Measurements from ENCODE around the gene SLC35G3.
"Not testable (repeated sequence)": the region's sequence is repeated elsewhere in the genome, so short reads cannot be mapped to it uniquely, and the experiment has no call there.

The SLC35G3 gene

GRCh38 chr17:35210741-35211140, 16.5 kb upstream of the SLC35G3 start:
- no peak for DNase-seq (ENCODE audit: low spot score)

- not testable (repeated sequence) for DNase-seq (ENCODE audit: low spot score)
Observed at GRCh38 chr17:35202582-35202981, 8.4 kb upstream of the SLC35G3 start.

- DNase-seq (ENCODE audit: low spot score): not testable (repeated sequence)
Observed at GRCh38 chr17:35195062-35195461, 869 bp upstream of the SLC35G3 start.

GRCh38 chr17:35192708-35193107, 1.5 kb downstream of the SLC35G3 start:
- no peak for DNase-seq (ENCODE audit: low spot score)

GRCh38 chr17:35191001-35191695, 3.0 kb downstream of the SLC35G3 start:
- DNase-seq (ENCODE audit: low spot score): no peak

- no peak for DNase-seq (ENCODE audit: low spot score)
Observed at GRCh38 chr17:35189291-35189690, 4.9 kb downstream of the SLC35G3 start.

GRCh38 chr17:35188111-35188510, 6.1 kb downstream of the SLC35G3 start:
- DNase-seq (ENCODE audit: low spot score): no peak

- DNase-seq (ENCODE audit: low spot score): no peak
Observed at GRCh38 chr17:35187481-35187880, 6.7 kb downstream of the SLC35G3 start.

GRCh38 chr17:35185849-35186248, 8.3 kb downstream of the SLC35G3 start:
- no peak for DNase-seq (ENCODE audit: low spot score)

- no peak for DNase-seq (ENCODE audit: low spot score)
Observed at GRCh38 chr17:35184274-35184673, 9.9 kb downstream of the SLC35G3 start.

- no peak for DNase-seq (ENCODE audit: low spot score)
Observed at GRCh38 chr17:35183332-35183731, 10.9 kb downstream of the SLC35G3 start.

- DNase-seq (ENCODE audit: low spot score): not testable (repeated sequence)
Observed at GRCh38 chr17:35179379-35179778, 14.8 kb downstream of the SLC35G3 start.

- no peak for DNase-seq (ENCODE audit: low spot score)
Observed at GRCh38 chr17:35176897-35177296, 17.3 kb downstream of the SLC35G3 start.

GRCh38 chr17:35175638-35176415, 18.4 kb downstream of the SLC35G3 start:
- DNase-seq (ENCODE audit: low spot score): no peak

- no peak for DNase-seq (ENCODE audit: low spot score)
Observed at GRCh38 chr17:35174835-35175334, 19.3 kb downstream of the SLC35G3 start.

- not testable (repeated sequence) for DNase-seq (ENCODE audit: low spot score)
Observed at GRCh38 chr17:35172321-35172720, 21.9 kb downstream of the SLC35G3 start.

GRCh38 chr17:35171834-35172233, 22.4 kb downstream of the SLC35G3 start:
- no peak for DNase-seq (ENCODE audit: low spot score)

GRCh38 chr17:35170968-35171771, 23.0 kb downstream of the SLC35G3 start:
- DNase-seq (ENCODE audit: low spot score): peak; percentile 1

- DNase-seq (ENCODE audit: low spot score): no peak
Observed at GRCh38 chr17:35169835-35170363, 24.3 kb downstream of the SLC35G3 start.

GRCh38 chr17:35167666-35168065, 26.5 kb downstream of the SLC35G3 start:
- DNase-seq (ENCODE audit: low spot score): no peak

- DNase-seq (ENCODE audit: low spot score): no peak
Observed at GRCh38 chr17:35167046-35167445, 27.1 kb downstream of the SLC35G3 start.

GRCh38 chr17:35166526-35166925, 27.7 kb downstream of the SLC35G3 start:
- no peak for DNase-seq (ENCODE audit: low spot score)
